ENCODE results near the gene EFHC1. TPM values are rescaled to one million over a fixed set of nuclear protein-coding genes. Genes with fewer than 3 reads are reported as not detected.

The EFHC1 gene
- total and polyA plus RNA-seq, 2 of the 13 experiments (the other 11 are each of a cell fraction or from before 2014, with no cell fraction given): 23.4 to 29.5 TPM

DNA sequence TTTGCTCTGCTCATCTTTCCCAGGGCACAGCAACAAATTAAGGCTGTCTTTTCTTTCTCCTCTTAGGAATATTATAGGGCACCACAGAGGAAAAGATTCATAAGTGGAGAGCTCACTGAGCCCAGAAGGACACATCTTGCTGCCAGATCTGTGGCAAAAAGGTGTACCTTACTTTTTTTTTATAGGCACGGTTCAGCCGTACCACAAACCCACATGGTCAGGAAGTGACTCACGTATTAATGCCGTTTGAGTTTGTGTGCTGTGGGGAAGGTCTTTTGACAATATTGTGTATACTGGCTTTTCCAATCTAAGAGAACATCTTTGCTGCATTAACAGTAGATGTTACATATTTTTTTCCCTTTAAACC lies 29.8 kb upstream of the EFHC1 start (continued):
- TF ChIP-seq, protein P1, sequence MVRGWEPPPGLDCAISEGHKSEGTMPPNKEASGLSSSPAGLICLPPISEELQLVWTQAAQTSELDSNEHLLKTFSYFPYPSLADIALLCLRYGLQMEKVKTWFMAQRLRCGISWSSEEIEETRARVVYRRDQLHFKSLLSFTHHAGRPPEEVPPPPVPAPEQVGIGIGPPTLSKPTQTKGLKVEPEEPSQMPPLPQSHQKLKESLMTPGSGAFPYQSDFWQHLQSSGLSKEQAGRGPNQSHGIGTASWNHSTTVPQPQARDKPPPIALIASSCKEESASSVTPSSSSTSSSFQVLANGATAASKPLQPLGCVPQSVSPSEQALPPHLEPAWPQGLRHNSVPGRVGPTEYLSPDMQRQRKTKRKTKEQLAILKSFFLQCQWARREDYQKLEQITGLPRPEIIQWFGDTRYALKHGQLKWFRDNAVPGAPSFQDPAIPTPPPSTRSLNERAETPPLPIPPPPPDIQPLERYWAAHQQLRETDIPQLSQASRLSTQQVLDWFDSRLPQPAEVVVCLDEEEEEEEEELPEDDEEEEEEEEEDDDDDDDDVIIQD (CRISPR knock-in tag; IDR thresholded peaks at IDR 0.05; ENCODE audit: low read depth): peak; percentile 51; the same call in 1 of the 2 replicates
- TF ChIP-seq ZNF703 (CRISPR knock-in tag; IDR thresholded peaks at IDR 0.05; ENCODE audit: borderline replicate concordance) (no peak), ZNF143 (CRISPR knock-in tag; IDR thresholded peaks at IDR 0.05) (no peak), NONO (IDR thresholded peaks at IDR 0.05) (no peak), NONO (CRISPR knock-in tag; conservative IDR thresholded peaks at IDR 0.05) (no peak), POGZ (CRISPR knock-in tag; IDR thresholded peaks at IDR 0.05) (no peak), ERF (CRISPR knock-in tag; IDR thresholded peaks at IDR 0.05) (peak; percentile 42; the same call in 1 of the 2 replicates), ZBTB3 (CRISPR knock-in tag; IDR thresholded peaks at IDR 0.05; ENCODE audit: borderline replicate concordance, low read depth) (0 out of 2 replicates have a peak, but pooled peaks have one; percentile 48), ZNF3 (CRISPR knock-in tag; IDR thresholded peaks at IDR 0.05) (no peak), ZNF224 (CRISPR knock-in tag; IDR thresholded peaks at IDR 0.05) (no peak), MIER3 (CRISPR knock-in tag; IDR thresholded peaks at IDR 0.05; ENCODE audit: borderline replicate concordance) (peak; percentile 17; the same call in 1 of the 2 replicates)
- TF ChIP-seq, protein P2, sequence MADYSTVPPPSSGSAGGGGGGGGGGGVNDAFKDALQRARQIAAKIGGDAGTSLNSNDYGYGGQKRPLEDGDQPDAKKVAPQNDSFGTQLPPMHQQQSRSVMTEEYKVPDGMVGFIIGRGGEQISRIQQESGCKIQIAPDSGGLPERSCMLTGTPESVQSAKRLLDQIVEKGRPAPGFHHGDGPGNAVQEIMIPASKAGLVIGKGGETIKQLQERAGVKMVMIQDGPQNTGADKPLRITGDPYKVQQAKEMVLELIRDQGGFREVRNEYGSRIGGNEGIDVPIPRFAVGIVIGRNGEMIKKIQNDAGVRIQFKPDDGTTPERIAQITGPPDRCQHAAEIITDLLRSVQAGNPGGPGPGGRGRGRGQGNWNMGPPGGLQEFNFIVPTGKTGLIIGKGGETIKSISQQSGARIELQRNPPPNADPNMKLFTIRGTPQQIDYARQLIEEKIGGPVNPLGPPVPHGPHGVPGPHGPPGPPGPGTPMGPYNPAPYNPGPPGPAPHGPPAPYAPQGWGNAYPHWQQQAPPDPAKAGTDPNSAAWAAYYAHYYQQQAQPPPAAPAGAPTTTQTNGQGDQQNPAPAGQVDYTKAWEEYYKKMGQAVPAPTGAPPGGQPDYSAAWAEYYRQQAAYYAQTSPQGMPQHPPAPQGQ (CRISPR knock-in tag; IDR thresholded peaks at IDR 0.05; ENCODE audit: borderline replicate concordance): no peak
- TF ChIP-seq, protein P3, sequence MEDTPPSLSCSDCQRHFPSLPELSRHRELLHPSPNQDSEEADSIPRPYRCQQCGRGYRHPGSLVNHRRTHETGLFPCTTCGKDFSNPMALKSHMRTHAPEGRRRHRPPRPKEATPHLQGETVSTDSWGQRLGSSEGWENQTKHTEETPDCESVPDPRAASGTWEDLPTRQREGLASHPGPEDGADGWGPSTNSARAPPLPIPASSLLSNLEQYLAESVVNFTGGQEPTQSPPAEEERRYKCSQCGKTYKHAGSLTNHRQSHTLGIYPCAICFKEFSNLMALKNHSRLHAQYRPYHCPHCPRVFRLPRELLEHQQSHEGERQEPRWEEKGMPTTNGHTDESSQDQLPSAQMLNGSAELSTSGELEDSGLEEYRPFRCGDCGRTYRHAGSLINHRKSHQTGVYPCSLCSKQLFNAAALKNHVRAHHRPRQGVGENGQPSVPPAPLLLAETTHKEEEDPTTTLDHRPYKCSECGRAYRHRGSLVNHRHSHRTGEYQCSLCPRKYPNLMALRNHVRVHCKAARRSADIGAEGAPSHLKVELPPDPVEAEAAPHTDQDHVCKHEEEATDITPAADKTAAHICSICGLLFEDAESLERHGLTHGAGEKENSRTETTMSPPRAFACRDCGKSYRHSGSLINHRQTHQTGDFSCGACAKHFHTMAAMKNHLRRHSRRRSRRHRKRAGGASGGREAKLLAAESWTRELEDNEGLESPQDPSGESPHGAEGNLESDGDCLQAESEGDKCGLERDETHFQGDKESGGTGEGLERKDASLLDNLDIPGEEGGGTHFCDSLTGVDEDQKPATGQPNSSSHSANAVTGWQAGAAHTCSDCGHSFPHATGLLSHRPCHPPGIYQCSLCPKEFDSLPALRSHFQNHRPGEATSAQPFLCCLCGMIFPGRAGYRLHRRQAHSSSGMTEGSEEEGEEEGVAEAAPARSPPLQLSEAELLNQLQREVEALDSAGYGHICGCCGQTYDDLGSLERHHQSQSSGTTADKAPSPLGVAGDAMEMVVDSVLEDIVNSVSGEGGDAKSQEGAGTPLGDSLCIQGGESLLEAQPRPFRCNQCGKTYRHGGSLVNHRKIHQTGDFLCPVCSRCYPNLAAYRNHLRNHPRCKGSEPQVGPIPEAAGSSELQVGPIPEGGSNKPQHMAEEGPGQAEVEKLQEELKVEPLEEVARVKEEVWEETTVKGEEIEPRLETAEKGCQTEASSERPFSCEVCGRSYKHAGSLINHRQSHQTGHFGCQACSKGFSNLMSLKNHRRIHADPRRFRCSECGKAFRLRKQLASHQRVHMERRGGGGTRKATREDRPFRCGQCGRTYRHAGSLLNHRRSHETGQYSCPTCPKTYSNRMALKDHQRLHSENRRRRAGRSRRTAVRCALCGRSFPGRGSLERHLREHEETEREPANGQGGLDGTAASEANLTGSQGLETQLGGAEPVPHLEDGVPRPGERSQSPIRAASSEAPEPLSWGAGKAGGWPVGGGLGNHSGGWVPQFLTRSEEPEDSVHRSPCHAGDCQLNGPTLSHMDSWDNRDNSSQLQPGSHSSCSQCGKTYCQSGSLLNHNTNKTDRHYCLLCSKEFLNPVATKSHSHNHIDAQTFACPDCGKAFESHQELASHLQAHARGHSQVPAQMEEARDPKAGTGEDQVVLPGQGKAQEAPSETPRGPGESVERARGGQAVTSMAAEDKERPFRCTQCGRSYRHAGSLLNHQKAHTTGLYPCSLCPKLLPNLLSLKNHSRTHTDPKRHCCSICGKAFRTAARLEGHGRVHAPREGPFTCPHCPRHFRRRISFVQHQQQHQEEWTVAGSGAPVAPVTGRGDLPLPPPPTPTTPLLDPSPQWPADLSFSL (CRISPR knock-in tag; IDR thresholded peaks at IDR 0.05): peak; percentile 77; the same call in 1 of the 2 replicates
- TF ChIP-seq, protein P4, sequence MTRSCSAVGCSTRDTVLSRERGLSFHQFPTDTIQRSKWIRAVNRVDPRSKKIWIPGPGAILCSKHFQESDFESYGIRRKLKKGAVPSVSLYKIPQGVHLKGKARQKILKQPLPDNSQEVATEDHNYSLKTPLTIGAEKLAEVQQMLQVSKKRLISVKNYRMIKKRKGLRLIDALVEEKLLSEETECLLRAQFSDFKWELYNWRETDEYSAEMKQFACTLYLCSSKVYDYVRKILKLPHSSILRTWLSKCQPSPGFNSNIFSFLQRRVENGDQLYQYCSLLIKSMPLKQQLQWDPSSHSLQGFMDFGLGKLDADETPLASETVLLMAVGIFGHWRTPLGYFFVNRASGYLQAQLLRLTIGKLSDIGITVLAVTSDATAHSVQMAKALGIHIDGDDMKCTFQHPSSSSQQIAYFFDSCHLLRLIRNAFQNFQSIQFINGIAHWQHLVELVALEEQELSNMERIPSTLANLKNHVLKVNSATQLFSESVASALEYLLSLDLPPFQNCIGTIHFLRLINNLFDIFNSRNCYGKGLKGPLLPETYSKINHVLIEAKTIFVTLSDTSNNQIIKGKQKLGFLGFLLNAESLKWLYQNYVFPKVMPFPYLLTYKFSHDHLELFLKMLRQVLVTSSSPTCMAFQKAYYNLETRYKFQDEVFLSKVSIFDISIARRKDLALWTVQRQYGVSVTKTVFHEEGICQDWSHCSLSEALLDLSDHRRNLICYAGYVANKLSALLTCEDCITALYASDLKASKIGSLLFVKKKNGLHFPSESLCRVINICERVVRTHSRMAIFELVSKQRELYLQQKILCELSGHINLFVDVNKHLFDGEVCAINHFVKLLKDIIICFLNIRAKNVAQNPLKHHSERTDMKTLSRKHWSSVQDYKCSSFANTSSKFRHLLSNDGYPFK (CRISPR knock-in tag; IDR thresholded peaks at IDR 0.05; ENCODE audit: borderline replicate concordance): no peak
- TF ChIP-seq, protein P5, sequence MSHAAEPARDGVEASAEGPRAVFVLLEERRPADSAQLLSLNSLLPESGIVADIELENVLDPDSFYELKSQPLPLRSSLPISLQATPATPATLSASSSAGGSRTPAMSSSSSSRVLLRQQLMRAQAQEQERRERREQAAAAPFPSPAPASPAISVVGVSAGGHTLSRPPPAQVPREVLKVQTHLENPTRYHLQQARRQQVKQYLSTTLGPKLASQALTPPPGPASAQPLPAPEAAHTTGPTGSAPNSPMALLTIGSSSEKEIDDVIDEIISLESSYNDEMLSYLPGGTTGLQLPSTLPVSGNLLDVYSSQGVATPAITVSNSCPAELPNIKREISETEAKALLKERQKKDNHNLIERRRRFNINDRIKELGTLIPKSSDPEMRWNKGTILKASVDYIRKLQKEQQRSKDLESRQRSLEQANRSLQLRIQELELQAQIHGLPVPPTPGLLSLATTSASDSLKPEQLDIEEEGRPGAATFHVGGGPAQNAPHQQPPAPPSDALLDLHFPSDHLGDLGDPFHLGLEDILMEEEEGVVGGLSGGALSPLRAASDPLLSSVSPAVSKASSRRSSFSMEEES (CRISPR knock-in tag; IDR thresholded peaks at IDR 0.05): peak; percentile 59; the same call in 1 of the 2 replicates
